Transverse colon (tissue), 4 donors: ENCODE measurements around the gene ATP6V1B1.

Experiments used
- CTCF ChIP-seq, 5 experiments: fragments of 200-600 bp in 3 of 5; fragments of 450-650 bp in 2 of 5; sonication (generic) in 3 of 5; IDR thresholded peaks; 1 replicate in 2 of 5; 2 replicates in 3 of 5; pipeline ENCODE4 v1.5.1; 2016 to 2017; ENCODE audit warnings: antibody characterized with exemption in 5 of 5, inconsistent platforms in 3 of 5, mild to moderate bottlenecking in 2 of 5, moderate library complexity in 1 of 5
- EP300 ChIP-seq: sonication (generic); formaldehyde crosslinking; IDR thresholded peaks from one replicate; pipeline ENCODE4 v1.6.1; 2017; ENCODE audit warnings: antibody characterized with exemption, low read depth
- POLR2A ChIP-seq: fragments of 450-650 bp; IDR thresholded peaks from one replicate; pipeline ENCODE4 v1.6.1; 2016; ENCODE audit warnings: antibody characterized with exemption, mild to moderate bottlenecking, moderate library complexity
- POLR2AphosphoS5 ChIP-seq, 3 donors: sonication (generic); formaldehyde crosslinking; IDR thresholded peaks; one replicate each; pipeline ENCODE4 v1.6.1; 2016; ENCODE audit warnings: antibody characterized with exemption in 3 of 3

DNA sequence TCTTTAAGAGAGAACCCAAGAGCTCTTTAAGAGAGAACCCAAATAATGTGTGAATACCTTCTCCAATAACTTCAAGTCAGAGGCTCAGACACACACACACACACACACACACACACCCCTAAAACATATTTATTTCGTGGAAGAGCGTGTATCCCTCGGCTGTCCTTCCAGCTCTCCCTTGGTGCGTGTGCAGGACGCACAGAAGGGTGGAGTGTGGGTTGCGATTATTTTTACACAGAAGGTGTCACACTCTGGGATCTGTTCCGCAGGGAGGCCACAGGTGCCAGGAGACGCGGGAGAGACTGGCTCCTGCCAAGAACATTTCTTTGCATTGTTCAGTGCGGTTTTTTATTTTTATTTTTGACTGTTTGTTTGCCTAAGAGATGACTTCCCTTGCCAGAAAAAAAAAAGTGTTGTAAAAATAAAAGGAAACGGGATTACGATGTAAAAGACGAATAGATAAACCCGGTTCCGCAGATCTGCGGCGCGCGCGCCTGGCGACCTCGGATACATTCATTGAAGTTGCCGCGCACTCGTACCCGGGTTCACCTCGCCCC is 47.3 kb upstream of the ATP6V1B1 start:
- TF ChIP-seq CTCF (IDR thresholded peaks at IDR 0.05) (no peak), POLR2AphosphoS5 (IDR thresholded peaks at IDR 0.05) (no peak), EP300 (no peak), POLR2A (no peak)
